Heart right ventricle (tissue), 16 donors: ENCODE data around the gene UBE2E3. TPM values are rescaled to one million over a fixed set of nuclear protein-coding genes. Genes with fewer than 3 reads are reported as not detected.

Source experiments
- ATAC-seq, 8 donors: fragments of 200-7000 bp; cut with Tn5 transposase; one replicate each; pipeline ENCODE4 v1.9.1; 2020; ENCODE audit warnings: mild to moderate bottlenecking in 8 of 8, moderate library complexity in 8 of 8, moderate number of reproducible peaks in 1 of 8
- DNase-seq, 2 donors: peaks; one replicate each; pipeline ENCODE4 v3.0.0-alpha.2; 2020
- H3K27ac ChIP-seq, 10 donors: fragments of 200-600 bp; sonication (generic) in 2 of 10; one replicate each; pipeline versions ENCODE4 v1.5.0 to v1.8.0; 2020 to 2022; ENCODE audit warnings: mild to moderate bottlenecking in 3 of 10
- H3K27me3 ChIP-seq, 7 donors: fragments of 200-600 bp; one replicate each; pipeline ENCODE4 v1.8.0; 2021 to 2022; ENCODE audit warnings: mild to moderate bottlenecking in 2 of 7
- H3K36me3 ChIP-seq, 9 donors: fragments of 200-600 bp; sonication (generic) in 1 of 9; one replicate each; pipeline versions ENCODE4 v1.5.0 to v1.8.0; 2020 to 2022; ENCODE audit warnings: mild to moderate bottlenecking in 2 of 9
- H3K4me1 ChIP-seq, 9 donors: fragments of 200-600 bp; sonication (generic) in 1 of 9; one replicate each; pipeline versions ENCODE4 v1.5.0 to v1.8.0; 2020 to 2022; ENCODE audit warnings: mild to moderate bottlenecking in 4 of 9
- H3K4me3 ChIP-seq, 10 donors: fragments of 200-600 bp; sonication (generic) in 2 of 10; one replicate each; pipeline versions ENCODE4 v1.5.0 to v1.8.0; 2020 to 2022; ENCODE audit warnings: mild to moderate bottlenecking in 7 of 10, moderate library complexity in 2 of 10
- H3K9me3 ChIP-seq, 11 donors: fragments of 200-600 bp in 10 of 11; sonication (generic) in 2 of 11; one replicate each; pipeline versions ENCODE4 v1.5.0 to v1.8.0; 2013 to 2022; ENCODE audit warnings: mild to moderate bottlenecking in 2 of 11, control low read depth in 1 of 11, moderate library complexity in 1 of 11
- CTCF ChIP-seq, 9 donors: fragments of 200-600 bp; sonication (generic) in 2 of 9; IDR thresholded peaks; one replicate each; pipeline versions ENCODE4 v1.5.0 to v1.8.0; 2021 to 2022; ENCODE audit warnings: antibody characterized with exemption in 9 of 9, mild to moderate bottlenecking in 5 of 9, moderate library complexity in 1 of 9
- WGBS, 2 donors: extraction: QIAGEN DNeasy Blood & Tissue Kit; methylation state at CpG; one replicate each; pipeline ENCODE4 v1.1.7; 2013; ENCODE audit warnings: inconsistent platforms in 1 of 2; 5-methylcytosine and 5-hydroxymethylcytosine counted together
- intact Hi-C, 10 donors: fragments of 100-400 bp; cut with DNase I; formaldehyde crosslinking; loops; one replicate each; pipeline versions ENCODE4 v1.11.1 to v1.14.2; 2022
- polyA plus RNA-seq, 2 donors: library from polyadenylated mRNA; stranded (reverse); fragments of 200-250 nt; gene quantifications; one replicate each; pipeline ENCODE4 v1.2.3, GENCODE V29; 2013
- total RNA-seq, 10 donors: library from RNA; stranded (reverse); fragmentation: NEBNext Ultra II Directional in 3 of 10; extraction: Animal tissue kit (Norgen Biotek cat#: 25700) in 3 of 10; gene quantifications; one replicate each; pipeline versions ENCODE4 v1.2.1 to v1.2.4, GENCODE V29; 2021 to 2023
- donor health status: Arrhythmogenic right ventricular cardiomyopathy.
- donor health status: ischemic (EF 13 %, LVEDD 7.1; RV severe dilation, severe dysfunction).
- donor health status: healthy with polysubstance abuse.
- donor health status: DM: no; HTN: yes; CAD: no.
- donor health status: DM: no; HTN: no; CAD: no.
- donor health status: ischemic (EF 25% LVEDD 6.9; RV normal size, moderate dysfunction).
- donor health status: ischemic (EF 25% LVEDD 5.7; RV mildly dilated, moderate dysfunction).
- donor health status: healthy.
- donor health status: DM: yes; HTN: yes; CAD: no.
- donor health status: Ischemic cardiomyopathy.
- donor health status: ischemic (EF 35%, LVEDD 5.7; RV mildly dilated, moderate dysfunction).
- donor health status: nonischemic (EF 11% LVEDD 7.7; RV severe dilation, severe dysfunction).
- donor health status: DM: yes; HTN: yes; CAD: no.
- donor health status: PGD.
- donor health status: ischemic (EF 29% LVEDD 5.4; RV normal size, mild dysfunction).
- donor health status: nonischemic (EF 23%, LVEDD 6.1; RV moderate dilation, normal function).

UBE2E3 gene
- total and polyA plus RNA-seq, 12 donors, result 26.3 to 59.1 (median 54.9) TPM

GRCh38 chr2:181025004-181025403 lies 44.6 kb downstream of the UBE2E3 start:
- intact Hi-C loops, result no loop called here
- WGBS, 2 donors, result 48 to 53% methylated on average over 3 of the region's 3 CpGs
- ATAC-seq (no peak), DNase-seq (no peak)
- Histone ChIP-seq H3K36me3 (no peaks in the 10 kb centered on the region), H3K9me3 (peaks cover 0 to 9% (median 0%) of the 10 kb centered on the region in 11 donors), H3K27me3 (no peaks in the 10 kb centered on the region), H3K27ac (no peak overlapping the region), H3K4me1 (peaks cover 0 to 9% (median 0%) of the 10 kb centered on the region in 9 donors), H3K4me3 (no peak overlapping the region)
- TF ChIP-seq CTCF (IDR thresholded peaks at IDR 0.05), result no peak

- Histone ChIP-seq H3K27me3 (no peaks in the 10 kb centered on the region), H3K4me3 (no peak overlapping the region), H3K27ac (no peak overlapping the region), H3K36me3 (no peaks in the 10 kb centered on the region), H3K9me3 (no peaks in the 10 kb centered on the region), H3K4me1 (no peaks in the 10 kb centered on the region)
- DNase-seq, result no peak
- ATAC-seq, result no peak
- intact Hi-C loops, result no loop called here
- TF ChIP-seq CTCF (IDR thresholded peaks at IDR 0.05), result no peak
- 91 to 92% methylated on average over 2 of the region's 2 CpGs for WGBS, 2 donors
Measured at GRCh38 chr2:181036445-181036844, 56.0 kb downstream of the UBE2E3 start.

GRCh38 chr2:181036848-181037603 lies 56.6 kb downstream of the UBE2E3 start:
- Histone ChIP-seq H3K36me3 (no peaks in the 10 kb centered on the region), H3K27ac (no peak overlapping the region), H3K4me1 (no peaks in the 10 kb centered on the region), H3K9me3 (no peaks in the 10 kb centered on the region), H3K27me3 (no peaks in the 10 kb centered on the region), H3K4me3 (no peak overlapping the region)
- TF ChIP-seq CTCF (IDR thresholded peaks at IDR 0.05), result no peak
- WGBS, 2 donors, result 75 to 84% methylated on average over 4 of the region's 4 CpGs
- DNase-seq (no peak), ATAC-seq (no peak)
- intact Hi-C loops, result no loop called here

GRCh38 chr2:181037922-181038321 lies 57.5 kb downstream of the UBE2E3 start:
- H3K27ac ChIP-seq, result no peak overlapping the region
- H3K36me3 ChIP-seq, result no peaks in the 10 kb centered on the region
- no peak overlapping the region for H3K4me3 ChIP-seq
- no peaks in the 10 kb centered on the region for H3K27me3 ChIP-seq
- TF ChIP-seq CTCF (IDR thresholded peaks at IDR 0.05), result no peak
- DNase-seq (no peak), ATAC-seq (no peak)
- H3K9me3 ChIP-seq, result no peaks in the 10 kb centered on the region
- H3K4me1 ChIP-seq, result peaks cover 0 to 7% (median 0%) of the 10 kb centered on the region in 9 donors
- intact Hi-C loops, result no loop called here
- WGBS, 2 donors, result 92 to 98% methylated on average over 1 of the region's 1 CpG
